Stimulated activated CD8-positive, alpha-beta memory T cell treated with anti-CD3 and anti-CD28 coated beads, Interleukin-7, amount 100 ng/mL, for 4 hours (primary cell): ENCODE measurements around the gene SHC3.

Source experiments
- DNase-seq, 2 donors: peaks; one replicate each; pipeline ENCODE4 v3.0.0-alpha.2; 2020; ENCODE audit warnings: low read depth in 2 of 2

The SHC3 gene

DNA sequence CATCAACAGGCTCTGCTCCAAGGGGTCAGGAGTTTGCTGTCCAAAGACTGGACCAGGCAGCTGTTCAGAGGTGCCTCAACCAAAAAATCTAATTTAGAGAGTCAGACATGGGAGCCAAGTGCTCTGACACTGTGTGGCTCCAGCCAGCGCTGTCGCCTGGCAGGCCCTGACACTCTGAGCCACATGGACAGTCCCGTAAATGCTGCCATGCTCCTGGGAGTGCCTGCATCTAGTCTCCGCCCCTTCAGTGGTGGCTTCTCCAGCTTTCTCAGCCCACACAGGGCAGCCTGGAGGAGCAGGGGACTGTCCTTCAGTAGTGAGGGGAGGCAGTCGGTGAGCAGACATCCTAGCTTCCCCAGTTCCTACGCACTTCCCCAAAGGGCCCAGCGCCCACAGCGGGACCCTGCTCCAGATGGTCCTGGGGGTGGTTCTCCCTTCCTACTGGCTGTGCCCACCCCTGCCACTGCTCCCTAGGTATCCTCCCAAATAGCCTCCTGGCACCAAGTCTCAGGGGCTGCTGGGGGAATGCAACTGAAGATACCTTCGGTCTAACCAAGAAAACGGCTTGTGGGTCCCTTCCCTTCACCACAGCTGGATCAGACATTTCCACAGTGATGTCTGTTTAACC, 72.3 kb downstream of the SHC3 start:
- no peak for DNase-seq

DNA sequence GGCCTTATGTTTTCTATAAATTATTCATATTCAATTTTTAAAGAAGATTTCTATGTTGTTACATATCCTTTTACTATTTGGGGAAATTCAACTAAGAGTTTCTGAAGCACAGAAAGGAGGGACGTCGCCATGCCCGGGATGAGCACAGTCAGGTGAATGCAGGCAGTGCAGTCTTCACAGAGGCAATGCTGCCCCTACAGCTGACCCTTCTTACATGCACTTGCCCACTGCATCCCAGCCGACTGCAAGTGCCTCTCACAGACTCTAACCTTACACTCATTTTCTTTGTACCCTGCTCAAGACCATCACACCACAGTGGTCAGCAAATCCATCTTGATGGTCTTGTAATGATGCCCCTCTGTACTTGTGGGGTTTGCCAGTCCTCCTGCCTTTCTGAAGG, 73.8 kb downstream of the SHC3 start:
- DNase-seq: no peak

DNA sequence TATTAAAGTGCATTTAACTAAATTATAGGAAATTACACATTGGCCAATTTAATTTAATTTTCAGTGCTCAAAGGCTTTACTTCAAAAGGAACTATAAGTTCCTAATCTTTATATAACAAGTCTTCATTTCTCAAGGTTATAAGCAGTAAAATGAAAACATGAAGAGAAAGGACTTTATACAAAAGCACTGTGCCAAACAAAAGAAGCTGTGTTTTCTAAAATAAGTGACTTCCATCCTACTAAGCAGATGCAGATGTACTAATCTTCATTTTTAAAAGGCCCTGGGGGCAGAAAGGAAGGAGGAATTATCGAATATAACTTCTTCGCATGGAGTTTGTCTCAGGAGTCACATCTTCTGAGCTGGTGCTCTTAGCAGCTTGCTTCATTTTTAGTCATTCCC, 81.4 kb downstream of the SHC3 start:
- no peak for DNase-seq

DNA sequence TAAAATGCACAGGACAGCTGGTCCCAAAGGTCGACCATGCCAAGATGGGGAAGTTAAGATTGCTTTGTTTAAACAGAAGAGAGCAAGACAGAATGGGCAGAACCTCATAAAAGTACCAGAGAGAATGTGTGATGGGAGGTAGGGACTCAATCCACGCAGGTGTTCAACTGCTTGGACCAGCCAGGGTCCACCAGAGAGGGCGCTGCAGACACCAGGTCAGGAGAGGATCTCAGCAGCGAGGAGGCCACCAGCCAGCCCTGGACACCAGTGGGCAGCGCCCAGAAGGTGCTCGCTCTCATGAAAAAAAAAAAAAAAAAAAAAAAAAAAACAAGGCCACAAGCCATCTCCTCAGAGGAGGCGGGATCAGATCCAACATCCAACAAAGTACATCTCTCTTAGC, 81.8 kb downstream of the SHC3 start:
- DNase-seq: no peak

GRCh38 chr9:89095761-89096528, 82.7 kb downstream of the SHC3 start:
- no peak for DNase-seq

- DNase-seq: no peak
Observed at GRCh38 chr9:89093201-89093975, 85.2 kb downstream of the SHC3 start.

DNA sequence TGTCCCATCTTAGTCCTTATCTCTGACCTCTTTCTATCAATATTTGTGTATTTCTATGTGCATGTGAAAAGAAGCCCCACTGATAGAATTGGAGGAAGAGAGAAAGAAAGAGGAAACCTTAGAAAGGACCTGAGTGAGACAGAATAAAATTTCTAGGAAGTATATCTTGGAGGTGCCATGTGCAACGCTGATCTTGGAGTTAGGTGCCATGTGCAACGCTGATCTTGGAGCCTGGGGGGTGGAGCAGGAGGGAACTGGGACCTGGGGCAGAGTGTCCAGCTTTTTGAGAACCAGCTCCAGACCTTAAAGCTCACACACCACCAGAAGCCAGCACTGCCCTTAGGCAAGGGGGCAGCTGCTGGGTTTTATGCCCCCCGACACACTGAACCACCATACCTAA, 89.4 kb downstream of the SHC3 start:
- no peak for DNase-seq

DNA sequence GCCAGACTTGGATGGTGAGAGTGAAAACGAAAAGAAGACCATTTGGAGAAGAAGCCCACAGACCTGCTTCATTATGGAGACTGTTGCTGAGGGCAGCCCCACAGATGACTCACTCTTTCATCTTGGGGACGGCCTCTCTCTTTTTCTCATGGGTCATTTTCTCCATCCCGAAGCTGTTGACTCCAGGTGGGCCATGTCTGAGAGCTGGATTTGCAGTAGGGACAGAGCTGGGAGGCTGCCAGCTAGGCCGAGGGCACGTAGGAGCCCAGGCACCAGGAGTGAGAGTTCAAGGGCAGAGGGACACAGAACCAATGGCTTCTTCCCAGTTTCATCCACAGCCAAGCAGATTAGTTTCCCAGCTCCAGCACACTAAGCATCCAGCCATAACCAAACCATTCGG, 95.0 kb downstream of the SHC3 start:
- no peak for DNase-seq

DNA sequence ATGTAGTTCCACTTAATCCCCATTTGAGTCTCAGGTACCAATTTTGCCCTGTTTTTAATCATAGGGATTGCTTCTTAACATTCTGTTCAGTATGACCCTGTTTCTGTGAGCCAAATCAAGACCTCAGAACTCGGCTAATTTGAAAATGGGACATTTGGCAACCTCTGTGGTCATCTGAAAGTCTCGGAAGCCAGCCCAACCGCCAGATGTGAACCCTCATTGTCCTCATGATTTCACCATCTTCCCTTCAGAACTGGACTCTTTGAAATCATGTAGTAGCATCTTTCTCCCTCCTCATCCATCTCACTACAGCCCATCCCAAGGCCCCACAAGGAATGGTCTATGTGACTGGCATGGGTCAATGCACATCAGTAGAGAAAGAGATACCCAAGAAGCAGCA, 98.4 kb downstream of the SHC3 start:
- DNase-seq: no peak

DNA sequence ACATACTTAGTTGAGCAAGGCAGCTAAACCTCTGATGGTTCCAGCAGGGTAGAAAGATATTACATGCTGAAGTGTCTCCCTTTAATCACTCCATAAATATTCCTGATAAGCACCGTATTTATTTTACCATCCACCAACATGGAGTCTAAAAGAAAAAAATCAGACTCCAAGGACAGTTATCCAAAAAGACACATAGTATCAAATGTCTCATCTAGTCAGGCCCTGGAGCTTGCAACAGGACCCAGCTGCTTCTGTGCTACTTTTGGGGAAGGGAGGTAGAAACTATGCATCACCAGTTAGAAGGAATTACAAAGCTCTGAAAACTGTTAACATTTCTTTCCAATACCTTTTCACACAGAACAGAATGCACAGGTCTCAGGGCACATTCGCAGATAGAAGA, 99.2 kb downstream of the SHC3 start:
- DNase-seq: no peak

DNA sequence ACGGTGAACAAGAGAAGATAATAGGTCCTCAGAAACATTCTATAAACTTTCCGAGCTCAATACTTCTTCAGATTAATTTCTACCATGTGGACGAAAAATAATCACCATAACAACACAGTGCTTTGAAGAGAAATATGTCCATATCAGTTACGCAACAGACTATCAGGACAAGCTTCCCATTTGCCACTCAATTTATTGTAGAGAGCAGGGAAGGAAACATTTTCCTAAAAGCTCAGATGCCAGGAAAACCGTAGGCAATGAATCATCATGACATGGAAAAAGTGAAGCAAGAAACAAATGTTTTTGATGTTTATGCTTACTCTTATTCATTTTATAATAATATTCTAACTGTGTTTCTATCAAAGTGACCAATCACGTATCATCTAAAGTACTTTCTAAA, 99.8 kb downstream of the SHC3 start:
- DNase-seq: no peak

DNA sequence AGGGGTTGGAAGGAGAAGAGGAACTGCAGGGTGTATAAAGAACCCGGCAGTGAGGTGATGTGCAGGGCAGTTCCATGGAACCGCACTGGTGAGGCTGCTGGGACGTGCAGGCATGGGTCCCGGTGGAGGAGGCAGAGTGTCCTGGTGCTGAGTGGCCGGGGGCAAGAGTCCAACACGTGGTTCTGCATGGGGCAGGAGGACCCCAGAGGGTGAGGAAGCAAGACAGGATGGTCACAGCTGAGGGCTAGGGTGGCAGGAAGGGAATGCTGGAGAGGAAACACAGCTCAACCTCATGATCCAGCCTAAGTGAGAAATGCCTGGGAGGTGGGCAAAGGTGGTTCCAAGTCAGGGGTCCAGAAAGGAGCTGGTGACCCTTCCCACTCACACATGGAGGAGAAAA, 100.2 kb downstream of the SHC3 start:
- no peak for DNase-seq

DNA sequence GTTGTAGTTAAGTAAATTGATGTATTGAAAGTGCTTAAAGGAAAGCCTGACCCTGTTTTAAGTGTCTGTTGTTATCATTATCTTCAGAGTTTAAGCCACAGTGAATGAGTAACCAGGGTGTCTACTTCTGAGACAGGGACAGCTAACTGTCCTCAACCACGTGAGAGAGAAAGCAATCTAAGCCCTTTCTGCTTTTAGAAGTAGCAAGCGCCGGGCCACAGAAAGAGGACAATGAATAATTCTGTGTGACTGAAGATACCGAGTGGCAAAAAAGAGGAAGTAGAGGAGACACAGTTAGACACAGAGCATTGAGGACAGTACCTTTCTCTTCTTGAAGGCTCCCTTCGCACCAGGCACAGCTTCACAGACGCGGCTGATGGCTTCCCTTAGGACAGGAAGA, 101.1 kb downstream of the SHC3 start:
- no peak for DNase-seq

GRCh38 chr9:89073397-89073796, 105.2 kb downstream of the SHC3 start:
- no peak for DNase-seq

- no peak for DNase-seq
Observed at GRCh38 chr9:89071591-89071990, 107.0 kb downstream of the SHC3 start.

- DNase-seq: no peak
Observed at GRCh38 chr9:89066835-89067234, 111.8 kb downstream of the SHC3 start.

GRCh38 chr9:89065921-89066320, 112.7 kb downstream of the SHC3 start:
- DNase-seq: no peak

GRCh38 chr9:89060790-89061189, 117.8 kb downstream of the SHC3 start:
- DNase-seq: no peak

DNA sequence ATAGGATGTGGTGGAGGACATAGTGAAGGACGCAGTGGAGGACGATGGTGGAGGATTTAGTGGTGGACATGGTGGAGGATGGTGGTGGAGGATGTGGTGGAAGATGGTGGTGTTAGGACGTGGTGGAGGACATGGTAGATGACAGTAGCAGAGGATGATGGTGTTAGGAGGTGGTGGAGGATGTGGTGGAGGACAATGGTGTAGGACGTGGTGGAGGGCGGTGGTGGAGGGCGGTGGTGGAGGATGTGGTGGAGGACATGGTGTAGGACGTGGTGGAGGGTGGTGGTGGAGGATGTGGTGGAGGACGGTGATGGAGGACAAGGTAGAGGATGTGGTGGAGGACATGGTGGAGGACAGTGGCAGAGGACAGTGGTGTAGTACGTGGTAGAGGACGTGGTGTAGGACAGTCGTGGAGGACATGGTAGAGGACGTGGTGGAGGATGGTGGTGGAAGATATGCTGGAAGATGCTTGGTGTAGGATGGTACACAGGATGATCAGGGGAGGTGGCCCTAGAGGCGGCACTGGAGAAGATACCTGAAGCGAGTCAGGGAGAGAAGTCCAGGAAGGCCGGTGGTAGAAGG, 118.6 kb downstream of the SHC3 start:
- no peak for DNase-seq

GRCh38 chr9:89058906-89059305, 119.7 kb downstream of the SHC3 start:
- no peak for DNase-seq

- no peak for DNase-seq
Observed at GRCh38 chr9:89054865-89055495, 123.6 kb downstream of the SHC3 start.

DNA sequence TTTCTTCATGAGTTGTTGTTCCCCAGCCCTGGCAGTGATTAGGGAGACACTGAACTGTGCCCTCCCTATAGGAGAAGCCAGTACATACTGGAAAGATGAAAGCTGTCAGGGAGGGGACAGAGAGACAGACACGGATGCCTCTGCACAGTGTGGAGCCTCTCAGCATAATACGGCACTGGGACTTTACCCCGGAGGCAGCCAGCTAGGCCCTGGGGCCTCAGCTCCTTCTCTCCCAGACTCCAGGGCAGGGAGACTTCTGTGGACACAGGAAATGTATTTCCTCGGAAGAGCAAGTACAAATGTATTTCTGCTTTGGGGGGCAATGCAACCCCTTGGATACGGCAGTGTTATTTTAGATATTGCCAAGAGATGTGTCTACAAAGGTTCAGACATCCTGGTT, 125.3 kb downstream of the SHC3 start:
- DNase-seq: no peak
